Measurements from ENCODE around the gene SUCLG2.

GRCh38 chr3:67487564-67488114 is 166.8 kb downstream of the SUCLG2 start:
- no peak for TF ChIP-seq CTCF (conservative IDR thresholded peaks at IDR 0.05 in 1 of 2, IDR thresholded peaks at IDR 0.05 in 1 of 2; ENCODE audit: low read depth in 1 of 2, low read length in 2 of 2)
- no peak for TF ChIP-seq EZH2 (IDR thresholded peaks at IDR 0.05; ENCODE audit: low read length, missing control alignments)
